Mucosa of stomach (tissue), 1 donor: Measurements from ENCODE around the gene ITSN1.
"Not testable (repeated sequence)": the region's sequence is repeated elsewhere in the genome, so short reads cannot be mapped to it uniquely, and the experiment has no call there.

Source experiments
- H3K27me3 ChIP-seq: one replicate; pipeline ENCODE4 v1.7.0; 2013; ENCODE audit warnings: mild to moderate bottlenecking, low read length; ENCODE audit not compliant: control insufficient read depth, insufficient read depth
- H3K36me3 ChIP-seq: one replicate; pipeline ENCODE4 v1.7.0; 2013; ENCODE audit warnings: low read length; ENCODE audit not compliant: control insufficient read depth, insufficient read depth
- H3K4me1 ChIP-seq: one replicate; pipeline ENCODE4 v1.7.0; 2013; ENCODE audit warnings: mild to moderate bottlenecking, low read length; ENCODE audit not compliant: control insufficient read depth, insufficient read depth
- H3K4me3 ChIP-seq: one replicate; pipeline ENCODE4 v1.7.0; 2013; ENCODE audit warnings: low read length
- H3K9ac ChIP-seq: one replicate; pipeline ENCODE4 v1.7.0; 2013; ENCODE audit warnings: mild to moderate bottlenecking, low read length, moderate library complexity
- H3K9me3 ChIP-seq: one replicate; pipeline ENCODE4 v1.7.0; 2013; ENCODE audit warnings: mild to moderate bottlenecking, low read length, moderate library complexity; ENCODE audit not compliant: control insufficient read depth
- donor health status: Pancreatic carcinoma.

The ITSN1 gene

DNA sequence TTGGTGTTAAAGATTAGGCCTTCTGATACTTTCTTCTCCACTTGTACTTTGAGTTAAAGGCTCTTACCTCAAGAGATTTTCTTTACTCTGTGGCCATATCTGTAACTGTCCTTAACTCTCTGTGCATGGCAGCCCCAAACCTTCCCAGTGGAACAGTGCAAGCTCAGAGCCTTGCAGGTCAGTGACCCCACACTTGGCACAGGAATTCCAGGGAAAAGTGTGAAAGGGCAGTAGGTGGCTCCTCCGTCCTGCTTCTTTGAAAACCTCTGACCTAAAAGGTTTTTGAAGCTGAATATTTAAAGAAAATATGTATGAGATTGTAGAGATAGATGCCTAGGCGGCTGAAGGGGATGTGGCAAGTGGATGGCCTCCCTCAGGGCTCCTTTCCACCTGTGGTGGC lies 26.3 kb downstream of the ITSN1 start:
- Histone ChIP-seq H3K9me3 (no peaks in the 10 kb centered on the region), H3K9ac (no peak overlapping the region), H3K4me3 (no peak overlapping the region), H3K4me1 (peaks cover 17% of the 10 kb centered on the region), H3K27me3 (no peaks in the 10 kb centered on the region), H3K36me3 (no peaks in the 10 kb centered on the region)

DNA sequence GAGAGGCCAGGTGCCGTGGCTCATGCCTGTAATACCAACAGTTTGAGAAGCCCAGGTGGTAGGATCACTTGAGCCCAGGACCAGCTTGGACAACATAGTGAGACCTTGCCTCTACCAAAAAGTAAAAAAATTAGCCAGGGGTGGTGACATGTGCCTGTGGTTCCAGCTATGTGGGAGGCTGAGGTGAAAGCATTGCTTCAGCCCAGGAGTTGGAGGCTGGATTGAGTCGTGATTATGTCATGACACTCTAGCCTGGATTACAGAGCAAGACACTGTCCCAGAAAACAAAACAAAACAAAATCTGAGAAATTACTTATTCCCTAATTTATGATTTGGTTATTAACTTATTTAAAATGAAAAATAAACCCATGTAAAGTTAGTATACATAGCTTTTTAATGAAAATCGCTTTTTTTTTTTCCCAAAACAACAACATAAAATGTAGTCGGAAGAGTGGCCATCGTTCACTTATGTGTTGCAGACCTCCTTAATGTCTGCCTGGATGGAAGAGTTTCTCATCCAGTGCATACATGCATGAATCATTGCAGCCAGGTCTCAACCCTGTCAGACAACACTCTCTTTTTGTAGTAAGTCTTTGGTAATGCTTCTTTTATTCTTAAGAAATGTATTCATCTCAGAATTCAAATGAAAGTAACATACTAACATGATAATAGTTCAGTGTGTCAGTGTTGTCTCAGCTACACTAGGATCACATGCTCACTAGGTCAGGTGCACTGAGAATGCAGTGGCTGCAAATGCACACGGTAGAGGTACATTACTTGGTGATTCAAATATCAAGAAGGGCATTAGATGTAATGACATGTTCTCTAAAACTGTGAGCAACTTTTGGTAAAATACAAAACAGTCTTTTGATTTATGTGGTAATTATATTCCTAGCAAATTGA lies 28.0 kb downstream of the ITSN1 start:
- no peaks in the 10 kb centered on the region for H3K36me3 ChIP-seq
- peaks cover 28% of the 10 kb centered on the region for H3K4me1 ChIP-seq
- H3K4me3 ChIP-seq, result no peak overlapping the region
- H3K9ac ChIP-seq, result no peak overlapping the region
- no peaks in the 10 kb centered on the region for H3K27me3 ChIP-seq
- no peaks in the 10 kb centered on the region for H3K9me3 ChIP-seq

DNA sequence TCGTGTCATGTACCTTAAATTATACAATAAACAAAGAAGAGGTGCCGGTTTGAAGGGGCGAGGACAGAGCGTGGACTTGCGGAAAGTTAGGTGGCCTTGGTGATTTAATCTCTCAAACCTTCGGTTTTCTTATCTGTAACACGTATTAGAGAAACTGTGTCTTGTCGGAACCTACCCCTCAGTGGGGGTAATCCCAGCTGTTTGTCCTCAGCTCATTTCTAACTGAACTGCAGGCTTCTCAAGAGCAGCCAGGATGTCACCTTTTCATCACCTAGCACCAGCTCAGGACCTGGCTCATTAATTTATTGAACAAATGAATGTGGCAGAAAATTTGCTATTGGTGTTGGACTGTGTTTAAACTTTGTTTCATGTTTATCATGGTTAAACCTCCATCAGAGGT lies 31.2 kb downstream of the ITSN1 start:
- no peaks in the 10 kb centered on the region for H3K27me3 ChIP-seq
- H3K9ac ChIP-seq, result no peak overlapping the region
- no peaks in the 10 kb centered on the region for H3K9me3 ChIP-seq
- H3K4me1 ChIP-seq, result peaks cover 32% of the 10 kb centered on the region
- H3K4me3 ChIP-seq, result no peak overlapping the region
- H3K36me3 ChIP-seq, result no peaks in the 10 kb centered on the region

DNA sequence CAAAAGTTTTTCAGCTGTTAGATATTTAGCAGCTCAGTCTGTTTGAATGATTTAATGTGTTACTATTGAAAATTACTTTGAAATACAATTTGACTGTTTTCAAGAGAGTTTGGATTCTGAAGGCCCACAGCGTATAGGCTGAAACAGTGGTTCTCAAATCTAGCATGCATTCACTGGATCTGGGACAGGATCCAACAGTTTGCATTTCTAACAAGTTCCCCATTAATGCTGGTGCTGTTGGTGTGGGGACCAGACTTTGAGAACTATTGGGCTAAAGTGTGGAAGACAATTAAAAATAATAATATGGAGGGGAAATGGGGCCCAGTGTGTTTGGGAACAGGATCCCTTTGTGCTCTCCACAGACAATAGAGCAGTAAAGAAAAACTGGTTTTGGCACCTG lies 31.9 kb downstream of the ITSN1 start:
- Histone ChIP-seq H3K9me3 (no peaks in the 10 kb centered on the region), H3K4me1 (peaks cover 29% of the 10 kb centered on the region), H3K27me3 (no peaks in the 10 kb centered on the region), H3K4me3 (no peak overlapping the region), H3K9ac (no peak overlapping the region), H3K36me3 (no peaks in the 10 kb centered on the region)

DNA sequence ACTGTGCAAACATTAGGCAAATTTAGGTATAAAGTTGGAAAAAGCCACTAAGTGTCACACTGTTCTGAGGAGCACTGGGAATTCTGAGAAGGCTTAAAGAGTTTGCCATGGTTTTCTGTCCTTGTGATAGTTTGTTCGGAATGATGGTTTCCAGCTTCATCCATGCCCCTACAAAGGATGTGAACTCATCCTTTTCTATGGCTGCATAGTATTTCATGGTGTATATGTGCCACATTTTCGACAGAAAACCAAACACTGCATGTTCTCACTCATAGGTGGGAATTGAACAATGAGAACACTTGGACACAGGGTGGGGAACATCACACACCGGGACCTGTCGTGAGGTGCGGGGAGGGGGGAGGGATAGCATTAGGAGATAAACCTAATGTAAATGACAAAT lies 34.4 kb downstream of the ITSN1 start:
- H3K9me3 ChIP-seq, H3K4me3 ChIP-seq, H3K27me3 ChIP-seq, H3K36me3 ChIP-seq, H3K9ac ChIP-seq: not testable (repeated sequence)
- H3K4me1 ChIP-seq, result peaks cover 29% of the 10 kb centered on the region

DNA sequence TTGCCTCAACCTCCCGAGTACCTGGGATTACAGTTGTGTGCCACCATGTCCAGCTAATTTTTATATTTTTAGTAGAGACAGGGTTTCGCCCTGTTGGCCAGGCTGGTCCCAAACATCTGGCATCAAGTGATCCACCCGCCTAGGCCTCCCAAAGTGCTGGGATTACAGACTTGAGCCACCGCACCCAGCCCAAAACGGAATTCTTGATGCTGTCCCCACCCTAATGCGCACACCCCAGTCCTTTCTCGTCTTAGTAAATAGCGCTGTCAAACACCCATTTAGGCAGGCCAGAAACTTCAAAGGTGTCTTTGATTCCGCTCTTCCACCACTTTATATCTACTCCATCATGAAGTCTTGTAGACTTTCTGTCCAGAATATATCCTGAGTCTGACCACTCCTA lies 35.1 kb downstream of the ITSN1 start:
- Histone ChIP-seq H3K27me3 (no peaks in the 10 kb centered on the region), H3K4me3 (no peak overlapping the region), H3K4me1 (peaks cover 29% of the 10 kb centered on the region), H3K36me3 (no peaks in the 10 kb centered on the region), H3K9me3 (no peaks in the 10 kb centered on the region), H3K9ac (no peak overlapping the region)

DNA sequence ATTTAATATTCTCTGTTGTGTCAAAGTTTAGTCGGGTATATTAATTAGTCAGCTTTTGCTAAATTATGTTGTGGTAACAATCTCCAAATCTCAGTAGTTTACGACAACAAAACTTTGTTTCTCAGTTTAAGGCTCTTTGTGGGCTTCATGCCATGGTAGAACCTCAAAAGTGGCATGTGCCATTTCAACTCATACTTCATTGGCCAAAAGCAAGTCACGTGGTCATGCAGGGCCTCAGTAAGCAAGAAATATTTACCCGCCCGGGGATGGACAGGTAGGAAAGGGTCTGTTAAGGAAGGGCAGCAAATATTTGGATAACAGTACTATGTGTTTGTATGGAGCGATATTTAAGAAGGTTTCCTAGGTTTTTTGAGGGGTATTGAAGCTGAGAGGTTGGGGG lies 38.6 kb downstream of the ITSN1 start:
- Histone ChIP-seq H3K27me3 (no peaks in the 10 kb centered on the region), H3K36me3 (no peaks in the 10 kb centered on the region), H3K4me1 (peaks cover 32% of the 10 kb centered on the region), H3K9ac (no peak overlapping the region), H3K4me3 (no peak overlapping the region), H3K9me3 (no peaks in the 10 kb centered on the region)

DNA sequence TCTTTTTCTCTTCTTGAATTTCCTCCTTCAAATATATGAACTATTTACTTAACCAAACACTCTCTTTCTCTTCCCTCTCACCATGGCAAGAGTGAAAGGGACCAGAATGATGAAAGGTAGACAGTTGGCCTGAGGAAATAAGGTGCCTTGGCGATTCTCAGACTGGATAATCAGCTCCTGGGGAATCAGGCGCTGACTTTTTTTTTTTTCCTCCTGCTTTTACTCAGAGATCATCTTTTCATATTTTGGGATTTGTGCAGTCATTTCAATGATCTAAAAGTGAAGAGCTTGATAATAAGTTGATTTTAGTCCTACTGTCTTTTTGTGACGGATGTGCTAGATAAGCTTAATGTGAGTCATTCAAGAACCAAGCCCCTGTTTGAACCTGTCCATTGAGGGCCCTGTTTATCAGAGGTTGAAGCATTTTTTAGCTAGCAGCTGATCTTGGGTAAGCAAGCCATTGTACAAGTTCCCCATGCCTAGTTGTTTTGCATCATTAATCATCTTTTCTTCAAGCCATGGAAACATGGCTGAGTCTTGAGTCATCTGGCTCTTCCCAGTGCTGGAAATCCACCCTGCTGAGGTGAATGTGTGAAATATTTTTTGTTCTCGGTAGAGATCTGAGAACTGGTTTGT lies 40.8 kb downstream of the ITSN1 start:
- Histone ChIP-seq H3K9ac (no peak overlapping the region), H3K36me3 (no peaks in the 10 kb centered on the region), H3K27me3 (no peaks in the 10 kb centered on the region), H3K9me3 (no peaks in the 10 kb centered on the region), H3K4me3 (no peak overlapping the region), H3K4me1 (peaks cover 30% of the 10 kb centered on the region)

DNA sequence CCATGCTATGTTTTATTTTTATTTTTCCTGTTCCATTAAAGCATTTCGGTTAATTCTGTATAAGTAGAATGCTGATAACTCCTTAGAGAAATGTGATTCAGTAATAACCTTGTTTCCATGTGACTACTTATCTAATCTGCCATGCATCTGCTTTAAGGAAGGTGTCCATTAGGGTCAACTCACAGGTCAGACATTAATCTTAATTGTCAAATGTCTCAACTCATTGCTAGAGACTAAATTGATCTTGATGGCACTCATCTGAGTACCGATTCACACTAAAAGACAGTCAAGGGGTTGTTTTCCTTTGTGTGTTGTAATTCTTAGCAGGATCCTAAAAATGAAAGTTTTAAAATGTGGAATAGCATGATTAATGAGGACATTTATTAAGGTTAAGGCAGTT lies 41.8 kb downstream of the ITSN1 start:
- no peaks in the 10 kb centered on the region for H3K9me3 ChIP-seq
- no peaks in the 10 kb centered on the region for H3K36me3 ChIP-seq
- no peak overlapping the region for H3K9ac ChIP-seq
- no peaks in the 10 kb centered on the region for H3K27me3 ChIP-seq
- H3K4me3 ChIP-seq, result no peak overlapping the region
- H3K4me1 ChIP-seq, result peaks cover 26% of the 10 kb centered on the region

DNA sequence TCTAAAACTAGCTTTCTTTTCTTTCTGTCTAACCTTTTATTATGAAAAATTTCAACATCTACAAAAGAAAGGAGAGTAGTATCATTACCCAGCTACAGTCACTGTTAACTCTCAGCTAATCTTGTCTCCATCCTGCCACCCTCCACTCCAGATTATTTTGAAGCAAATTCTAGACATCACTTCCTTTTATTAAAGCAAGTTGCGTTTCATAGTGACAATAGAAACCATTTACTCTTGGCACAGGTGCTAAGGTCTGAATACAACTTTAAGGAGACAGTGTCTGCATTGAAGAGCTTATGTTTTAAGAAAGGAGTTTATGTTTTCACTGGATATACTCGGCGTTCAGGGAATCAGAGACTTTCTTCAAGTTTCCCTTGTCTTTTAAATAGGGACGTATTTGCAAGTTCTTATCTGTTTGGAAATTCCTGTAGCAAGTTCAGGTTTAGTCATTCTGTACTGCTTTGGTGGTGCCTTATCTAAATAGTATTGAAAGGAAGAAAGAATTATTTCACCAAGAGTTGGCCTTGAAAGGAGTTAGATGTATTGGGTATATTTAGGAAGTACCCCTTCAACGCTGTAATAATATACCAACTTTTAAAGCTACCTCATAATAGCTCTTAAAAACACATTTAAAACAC lies 42.7 kb downstream of the ITSN1 start:
- Histone ChIP-seq H3K4me3 (no peak overlapping the region), H3K9ac (peak overlapping the region; percentile 50), H3K4me1 (peaks cover 26% of the 10 kb centered on the region), H3K27me3 (no peaks in the 10 kb centered on the region), H3K36me3 (no peaks in the 10 kb centered on the region), H3K9me3 (no peaks in the 10 kb centered on the region)

DNA sequence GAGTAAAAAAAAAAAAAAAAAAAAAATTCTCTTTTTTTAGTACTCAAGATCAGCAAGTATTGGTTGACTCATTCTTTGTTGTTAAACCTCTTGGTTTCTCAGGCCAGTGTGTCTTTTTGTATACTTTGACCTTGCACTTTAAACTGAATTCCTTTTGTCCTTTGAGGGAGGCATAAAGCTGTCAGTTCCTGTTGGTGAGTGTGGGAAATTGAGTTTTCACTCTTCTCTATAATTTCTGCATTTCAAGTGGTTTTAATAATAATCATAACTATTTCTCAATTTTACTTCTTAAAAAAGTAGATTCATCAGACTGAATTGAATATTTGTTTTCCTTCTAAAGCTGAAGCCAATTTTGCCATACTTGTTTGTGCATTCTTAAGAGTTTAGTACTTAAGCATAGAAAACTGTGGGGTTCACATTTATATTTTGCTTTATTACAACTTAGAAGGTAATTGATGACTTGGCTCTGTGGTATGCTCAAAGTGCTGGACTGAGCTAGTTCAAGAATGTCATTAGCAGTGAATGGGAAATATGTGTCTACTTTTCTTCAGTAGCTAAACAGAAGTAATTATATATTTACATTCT lies 43.4 kb downstream of the ITSN1 start:
- Histone ChIP-seq H3K9ac (no peak overlapping the region), H3K9me3 (no peaks in the 10 kb centered on the region), H3K4me1 (peaks cover 26% of the 10 kb centered on the region), H3K4me3 (no peak overlapping the region), H3K27me3 (no peaks in the 10 kb centered on the region), H3K36me3 (no peaks in the 10 kb centered on the region)

DNA sequence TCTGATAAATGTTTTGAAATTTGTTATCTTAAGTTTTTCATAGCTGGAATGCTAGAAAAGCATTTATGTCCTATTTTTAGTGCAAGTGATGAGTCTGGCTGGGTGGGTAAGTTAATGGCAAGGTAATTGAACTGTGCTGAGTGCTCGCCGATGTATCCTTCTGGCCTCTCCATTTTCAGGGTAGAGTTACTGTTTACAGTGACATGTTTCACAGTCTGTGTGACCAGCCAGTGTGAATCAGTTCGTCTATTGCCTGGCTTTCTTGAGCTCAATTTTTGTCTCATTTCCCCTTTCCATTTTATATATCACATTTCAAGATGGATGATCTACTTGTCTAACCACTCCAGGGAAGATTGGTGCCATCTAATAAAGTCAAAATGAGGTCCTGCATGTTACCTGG lies 44.1 kb downstream of the ITSN1 start:
- no peaks in the 10 kb centered on the region for H3K27me3 ChIP-seq
- no peak overlapping the region for H3K4me3 ChIP-seq
- no peak overlapping the region for H3K9ac ChIP-seq
- peaks cover 26% of the 10 kb centered on the region for H3K4me1 ChIP-seq
- H3K9me3 ChIP-seq, result no peaks in the 10 kb centered on the region
- H3K36me3 ChIP-seq, result no peaks in the 10 kb centered on the region
